Heart left ventricle (tissue), 16 donors: ENCODE data around the gene NFKB2. TPM values are rescaled to one million over a fixed set of nuclear protein-coding genes. Genes with fewer than 3 reads are reported as not detected.

Experiments
- ATAC-seq, 4 donors: fragments of 200-7000 bp; cut with Tn5 transposase; one replicate each; pipeline ENCODE4 v1.9.1; 2020 to 2022; ENCODE audit warnings: moderate library complexity in 4 of 4, mild to moderate bottlenecking in 3 of 4, moderate number of reproducible peaks in 1 of 4
- DNase-seq, 5 donors: peaks; one replicate each; pipeline ENCODE4 v3.0.0-alpha.2; 2020
- H3K27ac ChIP-seq, 12 donors: fragments of 200-600 bp; sonication (generic) in 4 of 12; one replicate each; pipeline versions ENCODE4 v1.5.0 to v1.8.0; 2016 to 2022; ENCODE audit warnings: mild to moderate bottlenecking in 2 of 12
- H3K27me3 ChIP-seq, 9 donors: fragments of 200-600 bp; sonication (generic) in 2 of 9; one replicate each; pipeline versions ENCODE4 v1.5.1 to v1.8.0; 2016 to 2022; ENCODE audit warnings: mild to moderate bottlenecking in 3 of 9
- H3K36me3 ChIP-seq, 9 donors: fragments of 200-600 bp; sonication (generic) in 2 of 9; one replicate each; pipeline versions ENCODE4 v1.5.0 to v1.8.0; 2018 to 2022; ENCODE audit warnings: mild to moderate bottlenecking in 2 of 9
- H3K4me1 ChIP-seq, 12 donors: fragments of 200-600 bp; sonication (generic) in 4 of 12; one replicate each; pipeline versions ENCODE4 v1.5.0 to v1.8.0; 2016 to 2022; ENCODE audit warnings: mild to moderate bottlenecking in 3 of 12
- H3K4me3 ChIP-seq, 12 donors: fragments of 200-600 bp; sonication (generic) in 4 of 12; one replicate each; pipeline versions ENCODE4 v1.5.0 to v1.8.0; 2017 to 2022; ENCODE audit warnings: mild to moderate bottlenecking in 9 of 12, moderate library complexity in 4 of 12
- H3K9me3 ChIP-seq, 12 donors: fragments of 200-600 bp; sonication (generic) in 4 of 12; one replicate each; pipeline versions ENCODE4 v1.5.0 to v1.8.0; 2016 to 2022; ENCODE audit warnings: mild to moderate bottlenecking in 1 of 12
- POLR2A ChIP-seq, 2 donors: fragments of 450-650 bp; IDR thresholded peaks; one replicate each; pipeline ENCODE4 v1.6.1; 2017; ENCODE audit warnings: antibody characterized with exemption in 2 of 2, mild to moderate bottlenecking in 2 of 2, moderate library complexity in 2 of 2
- WGBS, 4 donors: extraction: QIAGEN DNeasy Blood & Tissue Kit in 2 of 4; methylation state at CpG; one replicate each; pipeline versions ENCODE4 v1.1.5 to v1.1.7; 2013 to 2018; 5-methylcytosine and 5-hydroxymethylcytosine counted together
- intact Hi-C, 10 donors: fragments of 100-400 bp; cut with DNase I; formaldehyde crosslinking; loops; one replicate each; pipeline versions ENCODE4 v1.11.1 to v1.14.2; 2022
- polyA plus RNA-seq, 2 donors: library from polyadenylated mRNA; stranded (reverse); fragments of 200-250 nt; gene quantifications; one replicate each; pipeline ENCODE4 v1.2.3, GENCODE V29; 2013
- total RNA-seq, 9 donors: library from RNA; depleted of rRNA in 2 of 9; stranded (reverse); fragments of >200 nt in 2 of 9; fragmentation: NEBNext Ultra II Directional in 3 of 9; extraction: Animal tissue kit (Norgen Biotek cat#: 25700) in 3 of 9; gene quantifications; one replicate each; pipeline versions ENCODE4 v1.1.0 to v1.2.4, GENCODE V29; 2016 to 2023
- TF ChIP-seq, protein P1 (sequence below), 12 donors: fragments of 200-600 bp; sonication (generic) in 4 of 12; IDR thresholded peaks; one replicate each; pipeline versions ENCODE4 v1.5.0 to v1.8.0; 2018 to 2022; ENCODE audit warnings: antibody characterized with exemption in 12 of 12, mild to moderate bottlenecking in 5 of 12
- donor health status: ischemic (EF 13 %, LVEDD 7.1; RV severe dilation, severe dysfunction).
- donor health status: healthy with polysubstance abuse.
- donor health status: DM: no; HTN: yes; CAD: no.
- donor health status: DM: no; HTN: no; CAD: no.
- donor health status: ischemic (EF 25% LVEDD 6.9; RV normal size, moderate dysfunction).
- donor health status: ischemic (EF 25% LVEDD 5.7; RV mildly dilated, moderate dysfunction).
- donor health status: healthy.
- donor health status: DM: yes; HTN: yes; CAD: no.
- donor health status: ischemic (EF 35%, LVEDD 5.7; RV mildly dilated, moderate dysfunction).
- donor health status: nonischemic (EF 11% LVEDD 7.7; RV severe dilation, severe dysfunction).
- donor health status: DM: yes; HTN: yes; CAD: no.
- donor health status: PGD.
- donor health status: ischemic (EF 29% LVEDD 5.4; RV normal size, mild dysfunction).
- donor health status: nonischemic (EF 23%, LVEDD 6.1; RV moderate dilation, normal function).

The NFKB2 gene
- total and polyA plus RNA-seq, 11 donors = 9.6 to 50.4 (median 17.2) TPM

- H3K27me3 ChIP-seq = peaks cover 13 to 73% (median 44%) of the 10 kb centered on the region in 9 donors
Observed at GRCh38 chr10:102416283-102416682, 20.8 kb downstream of the NFKB2 start.

DNA sequence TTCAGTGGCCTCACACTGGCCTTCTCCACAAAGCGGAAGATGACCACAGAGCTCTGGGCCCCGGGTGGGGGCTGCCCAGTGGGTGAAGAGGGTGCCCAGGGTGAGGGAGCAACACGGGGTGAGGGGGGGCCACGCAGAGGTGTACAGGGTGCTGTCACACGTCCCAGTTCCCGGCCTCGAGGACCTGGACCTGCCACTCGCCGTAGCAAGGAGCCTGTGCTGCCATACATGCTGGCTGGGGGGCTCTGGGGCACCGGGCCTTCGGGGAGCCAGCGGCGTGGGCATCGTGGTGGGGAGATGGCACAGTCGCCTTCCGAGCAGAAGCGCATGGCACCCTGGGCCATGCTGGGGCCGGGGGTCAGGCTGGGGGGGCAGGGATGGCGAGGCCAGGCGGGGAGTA lies 21.2 kb downstream of the NFKB2 start:
- no peak for TF ChIP-seq POLR2A (IDR thresholded peaks at IDR 0.05)
- TF ChIP-seq, protein P1, sequence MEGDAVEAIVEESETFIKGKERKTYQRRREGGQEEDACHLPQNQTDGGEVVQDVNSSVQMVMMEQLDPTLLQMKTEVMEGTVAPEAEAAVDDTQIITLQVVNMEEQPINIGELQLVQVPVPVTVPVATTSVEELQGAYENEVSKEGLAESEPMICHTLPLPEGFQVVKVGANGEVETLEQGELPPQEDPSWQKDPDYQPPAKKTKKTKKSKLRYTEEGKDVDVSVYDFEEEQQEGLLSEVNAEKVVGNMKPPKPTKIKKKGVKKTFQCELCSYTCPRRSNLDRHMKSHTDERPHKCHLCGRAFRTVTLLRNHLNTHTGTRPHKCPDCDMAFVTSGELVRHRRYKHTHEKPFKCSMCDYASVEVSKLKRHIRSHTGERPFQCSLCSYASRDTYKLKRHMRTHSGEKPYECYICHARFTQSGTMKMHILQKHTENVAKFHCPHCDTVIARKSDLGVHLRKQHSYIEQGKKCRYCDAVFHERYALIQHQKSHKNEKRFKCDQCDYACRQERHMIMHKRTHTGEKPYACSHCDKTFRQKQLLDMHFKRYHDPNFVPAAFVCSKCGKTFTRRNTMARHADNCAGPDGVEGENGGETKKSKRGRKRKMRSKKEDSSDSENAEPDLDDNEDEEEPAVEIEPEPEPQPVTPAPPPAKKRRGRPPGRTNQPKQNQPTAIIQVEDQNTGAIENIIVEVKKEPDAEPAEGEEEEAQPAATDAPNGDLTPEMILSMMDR (IDR thresholded peaks at IDR 0.05) = no peak
- Histone ChIP-seq H3K4me1 (peaks cover 3 to 24% (median 15%) of the 10 kb centered on the region in 12 donors), H3K9me3 (no peaks in the 10 kb centered on the region), H3K27me3 (peaks cover 12 to 69% (median 40%) of the 10 kb centered on the region in 9 donors), H3K27ac (no peak overlapping the region), H3K36me3 (no peaks in the 10 kb centered on the region), H3K4me3 (no peak overlapping the region)
- DNase-seq = no peak
- intact Hi-C loops = loop anchor here in 1 of 10 donors (10.0 kb wide), 1 partner anchor 252 kb away; no protein-coding TSS in a partner anchor
- 83 to 90% (median 85%) methylated on average over 11 to 20 of the region's 20 CpGs for WGBS, 4 donors
- no peak for ATAC-seq

More at GRCh38 chr10:102416283-102416682, 20.8 kb downstream of the NFKB2 start:
- no peak for TF ChIP-seq POLR2A (IDR thresholded peaks at IDR 0.05)
- TF ChIP-seq, protein P1 (IDR thresholded peaks at IDR 0.05) = no peak
- no peak for ATAC-seq
- H3K4me3 ChIP-seq = no peak overlapping the region
- WGBS, 4 donors = 55 to 83% (median 71%) methylated on average over 2 to 9 of the region's 9 CpGs
- H3K36me3 ChIP-seq = no peaks in the 10 kb centered on the region
- DNase-seq = no peak
- no peaks in the 10 kb centered on the region for H3K9me3 ChIP-seq
- intact Hi-C loops = loop anchor here in 1 of 10 donors (10.0 kb wide), 1 partner anchor 251 kb away; no protein-coding TSS in a partner anchor
- H3K27ac ChIP-seq = no peak overlapping the region
- H3K4me1 ChIP-seq = peaks cover 3 to 22% (median 15%) of the 10 kb centered on the region in 12 donors

- Histone ChIP-seq H3K4me3 (peak within 1 kb of the TSS; percentile 13 to 99 (median 88)), H3K27me3 (peaks cover 7 to 48% (median 26%) of the 10 kb centered on the region in 9 donors), H3K9me3 (no peaks in the 10 kb centered on the region), H3K27ac (peak within 1 kb of the TSS in 1 of 12 donors; percentile 91), H3K4me1 (peaks cover 6 to 44% (median 28%) of the 10 kb centered on the region in 12 donors), H3K36me3 (peaks cover 0 to 9% (median 7%) of the 10 kb centered on the region in 9 donors)
- WGBS, 4 donors = 1 to 3% (median 2%) methylated on average over 22 to 45 of the region's 45 CpGs
- ATAC-seq (no peak), DNase-seq (no peak)
- TF ChIP-seq, protein P1 (IDR thresholded peaks at IDR 0.05) = no peak
- no peak for TF ChIP-seq POLR2A (IDR thresholded peaks at IDR 0.05)
- intact Hi-C loops = loop anchor here in 1 of 10 donors (10.0 kb wide), 1 partner anchor 254 kb away; no protein-coding TSS in a partner anchor
Observed at GRCh38 chr10:102418622-102419268, 23.2 kb downstream of the NFKB2 start, which contains the start of gene PSD. Gene PSD (minus strand): TSS chr10:102418785. CDS start chr10:102417038, 1,747 bp downstream.
